Breast epithelium (tissue), 3 donors: ENCODE measurements around the gene ACIN1.
A peak's percentile ranks its signal among the peaks of the same experiment; 100 is the strongest.

Source experiments
- CTCF ChIP-seq, 3 donors: fragments of 450-650 bp; IDR thresholded peaks; one replicate each; pipeline ENCODE4 v1.5.1; 2016 to 2017; ENCODE audit warnings: antibody characterized with exemption in 3 of 3, mild to moderate bottlenecking in 3 of 3, moderate library complexity in 3 of 3
- POLR2A ChIP-seq: fragments of 450-650 bp; IDR thresholded peaks from one replicate; pipeline ENCODE4 v1.6.1; 2016; ENCODE audit warnings: antibody characterized with exemption, mild to moderate bottlenecking, moderate library complexity
- POLR2AphosphoS5 ChIP-seq, 3 donors: sonication (generic); formaldehyde crosslinking; IDR thresholded peaks; one replicate each; pipeline ENCODE4 v1.6.1; 2017; ENCODE audit warnings: antibody characterized with exemption in 3 of 3

- TF ChIP-seq POLR2A, result no peak
- no peak for TF ChIP-seq CTCF (IDR thresholded peaks at IDR 0.05)
- peak in 2 of 3 donors; percentile 67 to 89 for TF ChIP-seq POLR2AphosphoS5 (IDR thresholded peaks at IDR 0.05)
Measured at GRCh38 chr14:23078692-23079116, 16.2 kb downstream of the ACIN1 start.
